SK-N-SH (cell line): ENCODE data around the gene SNAPC1. TPM values are rescaled to one million over a fixed set of nuclear protein-coding genes. Genes with fewer than 3 reads are reported as not detected.

ENCODE experiments used
- CTCF ChIA-PET: fragments of 300-600, 350-600 bp; formaldehyde crosslinking; extraction: SDS; loops from one replicate; lab custom pipeline; 2021; lab: Yijun Ruan, JAX
- POLR2A ChIA-PET: fragments of 350-600 bp; sonication (Branson Sonifier 250); formaldehyde crosslinking; extraction: SDS; loops from one replicate; lab custom pipeline; 2020; ENCODE audit warnings: antibody characterized with exemption, inconsistent platforms; lab: Yijun Ruan, JAX
- DNase-seq: peaks from one replicate; pipeline ENCODE4 v3.0.0; 2012
- H2AFZ ChIP-seq: fragments of 200-600 bp; sonication (generic); 2 replicates; pipeline ENCODE4 v1.8.1; 2016; ENCODE audit warnings: antibody characterized with exemption, mild to moderate bottlenecking, low read depth
- H3F3A ChIP-seq: fragments of 200-600 bp; sonication (generic); replicated peaks from 2 replicates; pipeline ENCODE3; 2016; ENCODE audit warnings: antibody characterized with exemption, mild to moderate bottlenecking; ENCODE audit not compliant: insufficient read depth
- H3K27ac ChIP-seq, 2 experiments: fragments of 200-500 bp in 1 of 2; fragments of 200-600 bp in 1 of 2; sonication (Bioruptor generic) in 1 of 2; sonication (generic), shearing (Covaris generic) in 1 of 2; 2 replicates each; pipeline versions ENCODE4 v1.5.1 to v1.6.1; 2014 to 2016; ENCODE audit warnings: low read depth in 2 of 2, inconsistent platforms in 1 of 2, low read length in 1 of 2, mild to moderate bottlenecking in 1 of 2, mixed read lengths in 1 of 2
- H3K27me3 ChIP-seq: fragments of 200-600 bp; sonication (generic), shearing (Covaris generic); 2 replicates; pipeline ENCODE4 v1.6.1; 2016; ENCODE audit warnings: mixed run types; ENCODE audit not compliant: insufficient read depth
- H3K36me3 ChIP-seq, 2 experiments: fragments of 200-500 bp in 1 of 2; fragments of 200-600 bp in 1 of 2; sonication (Bioruptor generic) in 1 of 2; sonication (generic) in 1 of 2; replicated peaks in 1 of 2; 2 replicates each; pipeline versions ENCODE3 to v1.5.1; 2014 to 2016; ENCODE audit warnings: low read length in 1 of 2, mild to moderate bottlenecking in 1 of 2; ENCODE audit not compliant: insufficient read depth in 2 of 2, control insufficient read depth in 1 of 2
- H3K4me1 ChIP-seq, 2 experiments: fragments of 200-500 bp in 1 of 2; fragments of 200-600 bp in 1 of 2; sonication (Bioruptor generic) in 1 of 2; sonication (generic), shearing (Covaris generic) in 1 of 2; 2 replicates each; pipeline versions ENCODE4 v1.5.1 to v1.6.1; 2014 to 2016; ENCODE audit warnings: low read depth in 1 of 2, low read length in 1 of 2, mixed run types in 1 of 2; ENCODE audit not compliant: insufficient read depth in 2 of 2, control insufficient read depth in 1 of 2
- H3K4me2 ChIP-seq: fragments of 200-600 bp; sonication (generic), shearing (Covaris generic); 2 replicates; pipeline ENCODE4 v1.6.1; 2017; ENCODE audit warnings: mixed run types
- H3K4me3 ChIP-seq, 2 experiments: fragments of 200-500 bp in 1 of 2; fragments of 200-600 bp in 1 of 2; sonication (Bioruptor generic) in 1 of 2; sonication (generic), shearing (Covaris generic) in 1 of 2; 2 replicates each; pipeline versions ENCODE4 v1.5.1 to v1.8.1; 2014 to 2016; ENCODE audit warnings: low read depth in 2 of 2, inconsistent platforms in 1 of 2, low read length in 1 of 2, mild to moderate bottlenecking in 1 of 2, mixed read lengths in 1 of 2, moderate library complexity in 1 of 2
- H3K79me2 ChIP-seq: fragments of 200-600 bp; sonication (generic); 2 replicates; pipeline ENCODE4 v1.8.1; 2017; ENCODE audit warnings: mild to moderate bottlenecking; ENCODE audit not compliant: insufficient read depth
- H3K9ac ChIP-seq: fragments of 200-600 bp; sonication (generic); 2 replicates; pipeline ENCODE4 v1.6.1; 2017; ENCODE audit warnings: mixed run types
- H3K9me2 ChIP-seq: fragments of 200-600 bp; sonication (generic); 2 replicates; pipeline ENCODE4 v1.6.1; 2017; ENCODE audit warnings: mixed run types
- H3K9me3 ChIP-seq: fragments of 200-600 bp; sonication (generic); 2 replicates; pipeline ENCODE4 v1.6.1; 2017; ENCODE audit warnings: mixed run types, mild to moderate bottlenecking, moderate library complexity
- H4K20me1 ChIP-seq: fragments of 200-600 bp; sonication (generic); 2 replicates; pipeline ENCODE4 v1.6.1; 2017; ENCODE audit warnings: mild to moderate bottlenecking, mixed run types; ENCODE audit not compliant: insufficient read depth
- CHD2 ChIP-seq: fragments of 150-350 bp; IDR thresholded peaks from 2 replicates; pipeline ENCODE4 v1.6.1; 2018; ENCODE audit warnings: low read length; ENCODE audit not compliant: partially characterized antibody
- CTCF ChIP-seq: fragments of 200-600 bp; sonication (generic); IDR thresholded peaks from 2 replicates; pipeline ENCODE4 v1.6.1; 2017; ENCODE audit warnings: antibody characterized with exemption, mild to moderate bottlenecking, moderate library complexity
- ELF1 ChIP-seq: IDR thresholded peaks from 2 replicates; pipeline ENCODE4 v1.4.0; 2012
- EP300 ChIP-seq, 2 experiments: IDR thresholded peaks; 2 replicates each; pipeline versions ENCODE4 v1.4.0 to v1.6.1; 2012; ENCODE audit warnings: borderline replicate concordance in 1 of 2, low read depth in 1 of 2, low read length in 1 of 2
- EZH2phosphoT487 ChIP-seq: fragments of 200-600 bp; sonication (generic); IDR thresholded peaks from 2 replicates; pipeline ENCODE4 v1.6.1; 2017; ENCODE audit warnings: low read depth, mixed run types, mild to moderate bottlenecking, antibody characterized with exemption, moderate library complexity, borderline replicate concordance
- FOSL2 ChIP-seq: IDR thresholded peaks from 2 replicates; pipeline ENCODE4 v1.4.0; 2012; ENCODE audit warnings: low read depth, mild to moderate bottlenecking, moderate library complexity, borderline replicate concordance
- FOXJ3 ChIP-seq: sonication (generic); formaldehyde crosslinking; IDR thresholded peaks from 2 replicates; pipeline ENCODE4 v1.5.1; 2020; ENCODE audit warnings: mild to moderate bottlenecking, missing genetic modification reagents
- FOXM1 ChIP-seq: IDR thresholded peaks from 2 replicates; pipeline ENCODE4 v1.4.0; 2012; ENCODE audit warnings: low read depth, mild to moderate bottlenecking
- GATA2 ChIP-seq: sonication (generic); formaldehyde crosslinking; IDR thresholded peaks from 2 replicates; pipeline ENCODE4 v1.5.0; 2020; ENCODE audit warnings: mild to moderate bottlenecking, missing genetic modification reagents
- IRF3 ChIP-seq: fragments of 150-350 bp; IDR thresholded peaks from 2 replicates; pipeline ENCODE4 v1.6.1; 2016; ENCODE audit warnings: mild to moderate bottlenecking, low read depth, low read length
- NFIC ChIP-seq: IDR thresholded peaks from 2 replicates; pipeline ENCODE4 v1.4.0; 2012; ENCODE audit warnings: borderline replicate concordance
- NRF1 ChIP-seq: IDR thresholded peaks from 2 replicates; pipeline ENCODE4 v1.6.1; 2012; ENCODE audit warnings: low read depth, mild to moderate bottlenecking, low read length
- RCOR1 ChIP-seq: fragments of 150-350 bp; IDR thresholded peaks from 2 replicates; pipeline ENCODE4 v1.6.1; 2017; ENCODE audit warnings: antibody characterized with exemption, low read length
- REST ChIP-seq: IDR thresholded peaks from 2 replicates; pipeline ENCODE4 v1.6.1; 2012; ENCODE audit warnings: mild to moderate bottlenecking, low read depth, low read length, moderate library complexity
- RFX5 ChIP-seq: IDR thresholded peaks from 2 replicates; pipeline ENCODE4 v1.6.1; 2012; ENCODE audit warnings: mild to moderate bottlenecking, improper control_type of control experiment, low read length
- SMC3 ChIP-seq: IDR thresholded peaks from 2 replicates; pipeline ENCODE4 v1.6.1; 2012; ENCODE audit warnings: low read depth, low read length, improper control_type of control experiment
- TAF1 ChIP-seq: IDR thresholded peaks from 2 replicates; pipeline ENCODE4 v1.6.1; 2012; ENCODE audit warnings: low read depth, mild to moderate bottlenecking, low read length, moderate library complexity, borderline replicate concordance
- TEAD4 ChIP-seq: IDR thresholded peaks from 2 replicates; pipeline ENCODE4 v1.4.0; 2012; ENCODE audit warnings: mild to moderate bottlenecking, borderline replicate concordance; ENCODE audit not compliant: insufficient read depth
- WGBS: methylation state at CpG from one replicate; pipeline ENCODE4 v1.1.6; 2017; ENCODE audit warnings: low lambda C conversion rate; 5-methylcytosine and 5-hydroxymethylcytosine counted together
- polyA plus RNA-seq, 3 experiments: library from polyadenylated mRNA; depleted of rRNA; stranded (reverse); fragments of >200 nt; gene quantifications; 2 replicates each; pipeline ENCODE4 v1.2.3, GENCODE V29; 2012
- TF ChIP-seq, protein P1 (sequence below): IDR thresholded peaks from 2 replicates; pipeline ENCODE4 v1.4.0; 2012; ENCODE audit warnings: low read depth, borderline replicate concordance

Gene SNAPC1
- polyA plus RNA-seq, 1 of the 3 experiments (the other 2 are of a cell fraction): 3.4 TPM

DNA sequence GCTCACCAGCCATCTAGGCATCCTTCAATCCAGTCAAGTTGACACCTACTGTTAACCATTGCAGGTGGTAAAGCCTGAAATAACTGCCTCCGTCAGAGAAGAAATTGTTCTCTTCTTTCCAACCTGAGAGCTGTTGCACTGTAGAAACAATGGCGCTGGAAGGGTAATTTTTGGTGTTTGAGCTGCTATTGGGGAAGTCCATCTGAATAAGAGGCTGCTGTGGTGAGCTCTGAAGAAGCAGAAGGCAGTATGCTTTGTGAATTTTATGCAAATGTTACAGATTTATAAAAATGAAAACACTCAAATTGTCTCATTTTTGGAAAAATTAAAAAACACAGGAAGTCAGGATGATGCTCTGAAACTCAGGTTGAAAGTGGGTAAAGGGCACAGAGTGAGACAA is 60.2 kb downstream of the SNAPC1 start:
- Histone ChIP-seq H3F3A (no peaks in the 10 kb centered on the region), H3K27me3 (no peaks in the 10 kb centered on the region), H2AFZ (no peak overlapping the region), H3K4me3 (no peak overlapping the region), H3K4me1 (no peaks in the 10 kb centered on the region; a peak in 1 of 4 replicates), H4K20me1 (no peaks in the 10 kb centered on the region), H3K79me2 (no peaks in the 10 kb centered on the region), H3K27ac (no peak overlapping the region), H3K9ac (no peak overlapping the region), H3K9me3 (no peaks in the 10 kb centered on the region), H3K36me3 (no peaks in the 10 kb centered on the region), H3K4me2 (no peak overlapping the region), H3K9me2 (no peaks in the 10 kb centered on the region)
- CTCF ChIA-PET: interaction anchor here (5.7 kb wide), 1 partner anchor 15 kb away, joined by 36 read pairs; no protein-coding TSS in a partner anchor
- WGBS: 33% methylated on average over 2 of the region's 2 CpGs
- DNase-seq: no peak
- POLR2A ChIA-PET: no interaction called here
- no peak for TF ChIP-seq RCOR1
- TF ChIP-seq SMC3: no peak
- TF ChIP-seq RFX5: no peak
- TF ChIP-seq TAF1: no peak
- no peak for TF ChIP-seq FOSL2
- TF ChIP-seq NRF1: no peak
- no peak for TF ChIP-seq EP300 (IDR thresholded peaks at IDR 0.05; ENCODE audit: borderline replicate concordance in 1 of 2, low read depth in 1 of 2, low read length in 1 of 2)
- no peak for TF ChIP-seq CHD2

GRCh38 chr14:61832783-61833182 is 70.6 kb downstream of the SNAPC1 start:
- H4K20me1 ChIP-seq: no peaks in the 10 kb centered on the region
- H3K27ac ChIP-seq: no peak overlapping the region
- no peaks in the 10 kb centered on the region for H3K27me3 ChIP-seq
- 78% methylated on average over 3 of the region's 3 CpGs for WGBS
- peaks cover 1% of the 10 kb centered on the region for H3F3A ChIP-seq
- TF ChIP-seq ELF1 (no peak), REST (no peak), FOXM1 (no peak), FOXJ3 (no peak), CTCF (no peak), NFIC (no peak), IRF3 (no peak), EZH2phosphoT487 (no peak), RCOR1 (no peak), TEAD4 (no peak), EP300 (IDR thresholded peaks at IDR 0.05; ENCODE audit: borderline replicate concordance in 1 of 2, low read depth in 1 of 2, low read length in 1 of 2) (no peak), GATA2 (CRISPR knock-in tag) (no peak)
- TF ChIP-seq, protein P1, sequence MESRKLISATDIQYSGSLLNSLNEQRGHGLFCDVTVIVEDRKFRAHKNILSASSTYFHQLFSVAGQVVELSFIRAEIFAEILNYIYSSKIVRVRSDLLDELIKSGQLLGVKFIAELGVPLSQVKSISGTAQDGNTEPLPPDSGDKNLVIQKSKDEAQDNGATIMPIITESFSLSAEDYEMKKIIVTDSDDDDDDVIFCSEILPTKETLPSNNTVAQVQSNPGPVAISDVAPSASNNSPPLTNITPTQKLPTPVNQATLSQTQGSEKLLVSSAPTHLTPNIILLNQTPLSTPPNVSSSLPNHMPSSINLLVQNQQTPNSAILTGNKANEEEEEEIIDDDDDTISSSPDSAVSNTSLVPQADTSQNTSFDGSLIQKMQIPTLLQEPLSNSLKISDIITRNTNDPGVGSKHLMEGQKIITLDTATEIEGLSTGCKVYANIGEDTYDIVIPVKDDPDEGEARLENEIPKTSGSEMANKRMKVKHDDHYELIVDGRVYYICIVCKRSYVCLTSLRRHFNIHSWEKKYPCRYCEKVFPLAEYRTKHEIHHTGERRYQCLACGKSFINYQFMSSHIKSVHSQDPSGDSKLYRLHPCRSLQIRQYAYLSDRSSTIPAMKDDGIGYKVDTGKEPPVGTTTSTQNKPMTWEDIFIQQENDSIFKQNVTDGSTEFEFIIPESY: no peak
- no peaks in the 10 kb centered on the region for H3K4me1 ChIP-seq
- H3K9ac ChIP-seq: no peak overlapping the region
- no peaks in the 10 kb centered on the region for H3K9me3 ChIP-seq
- H3K4me2 ChIP-seq: no peak overlapping the region
- no peaks in the 10 kb centered on the region for H3K9me2 ChIP-seq
- H3K79me2 ChIP-seq: no peaks in the 10 kb centered on the region
- no peak for DNase-seq
- no peaks in the 10 kb centered on the region for H3K36me3 ChIP-seq
- no peak overlapping the region for H3K4me3 ChIP-seq
- POLR2A ChIA-PET: no interaction called here
- no peak overlapping the region for H2AFZ ChIP-seq
- CTCF ChIA-PET: interaction anchor here (1.6 kb wide), 1 partner anchor 376 kb away, joined by 4 read pairs; no protein-coding TSS in a partner anchor
